HUES64 (cell line): ENCODE data around the gene EPHB2.

Experiments
- H3K27ac ChIP-seq: 2 replicates; pipeline ENCODE4 v1.7.0; 2013; ENCODE audit warnings: low read depth, low read length, inconsistent platforms
- H3K27me3 ChIP-seq: 2 replicates; pipeline ENCODE4 v1.6.1; 2013; ENCODE audit warnings: mild to moderate bottlenecking, low read length; ENCODE audit not compliant: insufficient read depth
- H3K36me3 ChIP-seq: 2 replicates; pipeline ENCODE4 v1.6.1; 2013; ENCODE audit warnings: mild to moderate bottlenecking, low read length; ENCODE audit not compliant: insufficient read depth
- H3K4me1 ChIP-seq: 2 replicates; pipeline ENCODE4 v1.6.1; 2013; ENCODE audit warnings: mild to moderate bottlenecking, low read length, moderate library complexity; ENCODE audit not compliant: insufficient read depth
- H3K4me3 ChIP-seq: 2 replicates; pipeline ENCODE4 v1.5.1; 2013; ENCODE audit warnings: mild to moderate bottlenecking, low read length, moderate library complexity
- H3K9ac ChIP-seq: 2 replicates; pipeline ENCODE4 v1.6.1; 2013; ENCODE audit warnings: mild to moderate bottlenecking, low read depth, low read length
- H3K9me3 ChIP-seq: 2 replicates; pipeline ENCODE4 v1.6.1; 2013; ENCODE audit warnings: low read depth, low read length; ENCODE audit not compliant: insufficient read depth
- WGBS: fragments of 150-250, 120-280 bp; methylation state at CpG from one replicate; pipeline ENCODE4 v1.1.7; 2013; ENCODE audit warnings: missing lambda C conversion rate; 5-methylcytosine and 5-hydroxymethylcytosine counted together

EPHB2 gene

GRCh38 chr1:22816067-22816775, 105.6 kb downstream of the EPHB2 start:
- Histone ChIP-seq H3K9me3 (no peaks in the 10 kb centered on the region), H3K4me3 (no peak overlapping the region), H3K9ac (no peak overlapping the region), H3K4me1 (no peaks in the 10 kb centered on the region), H3K27ac (no peak overlapping the region), H3K27me3 (no peaks in the 10 kb centered on the region), H3K36me3 (no peaks in the 10 kb centered on the region)
- WGBS = 92% methylated on average over 9 of the region's 9 CpGs

GRCh38 chr1:22816803-22817202, 106.2 kb downstream of the EPHB2 start:
- H3K4me1 ChIP-seq = no peaks in the 10 kb centered on the region
- H3K9me3 ChIP-seq = no peaks in the 10 kb centered on the region
- H3K36me3 ChIP-seq = no peaks in the 10 kb centered on the region
- no peak overlapping the region for H3K9ac ChIP-seq
- no peak overlapping the region for H3K27ac ChIP-seq
- H3K4me3 ChIP-seq = no peak overlapping the region
- WGBS = 81% methylated on average over 5 of the region's 5 CpGs
- H3K27me3 ChIP-seq = no peaks in the 10 kb centered on the region

DNA sequence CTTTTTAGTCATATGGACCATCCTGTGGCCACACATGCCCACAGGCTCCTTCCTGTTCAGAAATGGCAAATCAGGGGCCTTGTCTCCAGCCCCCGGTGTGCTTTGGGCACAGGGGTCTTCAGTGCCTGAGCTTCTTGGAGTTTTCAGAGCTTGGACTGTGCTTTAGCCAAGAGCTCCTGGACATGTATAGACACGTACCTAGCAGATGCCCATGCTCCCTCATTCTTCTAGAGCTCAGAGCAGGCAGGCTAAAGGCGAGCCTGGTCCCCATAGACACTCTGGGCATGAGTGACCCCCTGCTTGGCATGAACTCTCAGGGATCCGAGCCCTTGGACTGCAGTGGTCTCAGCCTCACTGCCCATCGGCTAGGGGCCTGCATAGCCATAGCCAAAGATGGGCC, 106.8 kb downstream of the EPHB2 start:
- Histone ChIP-seq H3K36me3 (no peaks in the 10 kb centered on the region), H3K4me3 (no peak overlapping the region), H3K9me3 (no peaks in the 10 kb centered on the region), H3K27ac (no peak overlapping the region), H3K9ac (no peak overlapping the region), H3K4me1 (no peaks in the 10 kb centered on the region), H3K27me3 (no peaks in the 10 kb centered on the region)
- WGBS = 88% methylated on average over 5 of the region's 5 CpGs

DNA sequence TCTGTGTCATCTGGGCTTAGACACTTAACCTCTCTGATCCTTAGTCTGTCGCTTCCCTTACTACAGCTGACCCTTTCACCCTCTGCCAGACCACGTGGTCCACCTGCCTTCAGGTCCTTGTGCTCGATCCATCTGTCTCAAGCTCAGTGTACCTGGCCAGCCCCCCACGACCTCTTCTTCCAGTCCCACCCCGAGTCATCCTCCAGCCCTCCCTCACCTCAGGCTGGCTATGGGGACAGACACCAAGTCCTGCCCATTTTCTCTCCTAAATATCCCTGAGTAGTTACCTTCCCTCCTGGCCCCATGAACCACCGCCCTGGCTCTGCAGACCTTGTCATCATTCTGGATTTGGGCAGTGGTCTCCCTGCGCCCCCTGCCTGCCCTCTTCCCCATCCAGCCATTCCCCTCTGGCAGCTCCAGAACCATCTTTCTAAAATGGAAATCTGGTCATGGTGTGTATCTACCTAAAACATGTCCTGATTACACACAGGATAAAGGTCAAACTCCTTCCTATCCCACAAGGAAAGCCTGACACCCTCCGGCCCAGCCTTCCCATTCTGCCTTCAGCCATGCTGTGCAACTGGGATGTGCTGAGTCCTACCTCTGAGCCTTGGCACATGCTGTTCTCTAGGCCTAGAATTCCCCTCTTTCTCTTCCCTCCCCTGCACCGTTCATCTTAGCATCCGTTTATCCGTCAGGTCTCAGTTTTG, 107.6 kb downstream of the EPHB2 start:
- Histone ChIP-seq H3K9me3 (no peaks in the 10 kb centered on the region), H3K27ac (no peak overlapping the region), H3K4me1 (no peaks in the 10 kb centered on the region), H3K4me3 (no peak overlapping the region), H3K9ac (no peak overlapping the region), H3K36me3 (no peaks in the 10 kb centered on the region), H3K27me3 (no peaks in the 10 kb centered on the region)
- 78% methylated on average over 11 of the region's 11 CpGs for WGBS

DNA sequence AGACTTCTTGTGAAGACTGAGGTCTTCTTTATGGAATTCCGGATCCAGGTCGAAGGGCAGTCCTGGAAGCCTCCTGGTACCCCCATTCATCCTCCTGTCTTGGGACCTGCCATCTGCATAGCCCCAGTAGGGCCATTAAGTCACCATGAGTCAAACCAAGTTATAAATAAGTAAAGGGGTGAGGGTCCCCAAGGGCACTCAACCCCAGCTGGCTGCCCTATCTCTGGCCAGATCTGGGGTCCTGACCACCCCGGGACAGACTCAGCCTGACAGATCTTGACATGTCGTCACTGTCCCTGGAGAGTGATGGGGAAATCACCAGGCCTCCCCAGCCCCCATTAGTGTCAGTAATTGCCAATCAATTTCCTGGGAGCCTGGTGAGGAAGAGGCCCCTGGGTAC, 108.7 kb downstream of the EPHB2 start:
- Histone ChIP-seq H3K27me3 (no peaks in the 10 kb centered on the region), H3K4me1 (no peaks in the 10 kb centered on the region), H3K9ac (no peak overlapping the region), H3K4me3 (no peak overlapping the region), H3K9me3 (no peaks in the 10 kb centered on the region), H3K27ac (no peak overlapping the region), H3K36me3 (no peaks in the 10 kb centered on the region)
- 96% methylated on average over 4 of the region's 4 CpGs for WGBS

DNA sequence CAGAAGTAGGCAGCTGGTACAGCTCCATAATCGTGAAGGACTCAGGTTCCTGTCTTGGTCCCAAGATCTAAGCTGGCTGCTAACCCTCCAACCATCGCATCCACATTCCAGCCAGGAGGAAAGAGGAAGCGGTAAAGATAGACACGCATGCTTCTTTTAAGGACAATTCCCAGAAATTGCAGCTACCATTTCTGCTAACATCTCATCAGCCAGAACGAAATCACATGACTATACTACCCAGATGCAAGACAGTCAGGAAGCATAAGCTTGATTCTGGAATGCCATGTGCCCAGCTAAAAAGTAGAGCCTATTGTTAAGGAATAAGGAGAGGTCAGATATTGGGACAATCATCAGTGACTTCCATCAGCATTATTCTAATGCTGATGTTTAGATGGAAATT, 110.4 kb downstream of the EPHB2 start:
- Histone ChIP-seq H3K9ac (no peak overlapping the region), H3K4me1 (peaks cover 1% of the 10 kb centered on the region; the same call in 1 of the 2 replicates), H3K27me3 (no peaks in the 10 kb centered on the region), H3K27ac (no peak overlapping the region), H3K9me3 (no peaks in the 10 kb centered on the region), H3K4me3 (no peak overlapping the region), H3K36me3 (no peaks in the 10 kb centered on the region)
- WGBS = 85% methylated on average over 4 of the region's 5 CpGs

GRCh38 chr1:22822371-22822770, 111.7 kb downstream of the EPHB2 start:
- peaks cover 14% of the 10 kb centered on the region for H3K4me1 ChIP-seq
- H3K9me3 ChIP-seq = no peaks in the 10 kb centered on the region
- H3K27ac ChIP-seq = no peak overlapping the region
- H3K36me3 ChIP-seq = no peaks in the 10 kb centered on the region
- H3K9ac ChIP-seq = no peak overlapping the region
- no peak overlapping the region for H3K4me3 ChIP-seq
- 92% methylated on average over 1 of the region's 1 CpG for WGBS
- H3K27me3 ChIP-seq = no peaks in the 10 kb centered on the region

DNA sequence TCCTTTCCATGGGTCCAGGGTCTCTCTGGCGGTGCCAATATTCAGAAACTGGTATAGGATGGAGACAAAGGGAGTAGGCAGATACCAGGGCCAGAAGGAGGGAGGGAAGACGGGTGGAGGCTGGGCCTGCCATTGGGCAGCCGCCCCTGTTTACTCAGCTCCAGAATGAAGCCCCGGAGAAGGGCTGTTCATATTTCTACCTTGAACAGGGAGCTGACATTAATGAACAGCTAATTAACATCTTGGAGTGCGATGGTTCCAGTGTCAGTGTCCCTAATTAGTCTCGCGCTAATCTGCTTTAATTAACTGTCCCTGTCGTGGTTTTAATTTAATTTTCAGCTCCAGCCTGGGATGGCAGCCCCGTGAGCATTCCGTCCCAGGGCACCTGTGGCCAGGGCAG, 113.8 kb downstream of the EPHB2 start:
- Histone ChIP-seq H3K36me3 (no peaks in the 10 kb centered on the region), H3K4me3 (no peak overlapping the region)
- 91% methylated on average over 10 of the region's 10 CpGs for WGBS

GRCh38 chr1:22824975-22825374, 114.3 kb downstream of the EPHB2 start:
- Histone ChIP-seq H3K9ac (no peak overlapping the region), H3K27ac (no peak overlapping the region), H3K9me3 (no peaks in the 10 kb centered on the region), H3K36me3 (no peaks in the 10 kb centered on the region), H3K4me3 (no peak overlapping the region), H3K4me1 (peaks cover 20% of the 10 kb centered on the region), H3K27me3 (no peaks in the 10 kb centered on the region)
- 95% methylated on average over 5 of the region's 5 CpGs for WGBS

More for the DNA sequence above, 113.8 kb downstream of the EPHB2 start:
- Histone ChIP-seq H3K27ac (no peak overlapping the region), H3K4me1 (peaks cover 20% of the 10 kb centered on the region), H3K9me3 (no peaks in the 10 kb centered on the region), H3K9ac (no peak overlapping the region), H3K27me3 (no peaks in the 10 kb centered on the region)

DNA sequence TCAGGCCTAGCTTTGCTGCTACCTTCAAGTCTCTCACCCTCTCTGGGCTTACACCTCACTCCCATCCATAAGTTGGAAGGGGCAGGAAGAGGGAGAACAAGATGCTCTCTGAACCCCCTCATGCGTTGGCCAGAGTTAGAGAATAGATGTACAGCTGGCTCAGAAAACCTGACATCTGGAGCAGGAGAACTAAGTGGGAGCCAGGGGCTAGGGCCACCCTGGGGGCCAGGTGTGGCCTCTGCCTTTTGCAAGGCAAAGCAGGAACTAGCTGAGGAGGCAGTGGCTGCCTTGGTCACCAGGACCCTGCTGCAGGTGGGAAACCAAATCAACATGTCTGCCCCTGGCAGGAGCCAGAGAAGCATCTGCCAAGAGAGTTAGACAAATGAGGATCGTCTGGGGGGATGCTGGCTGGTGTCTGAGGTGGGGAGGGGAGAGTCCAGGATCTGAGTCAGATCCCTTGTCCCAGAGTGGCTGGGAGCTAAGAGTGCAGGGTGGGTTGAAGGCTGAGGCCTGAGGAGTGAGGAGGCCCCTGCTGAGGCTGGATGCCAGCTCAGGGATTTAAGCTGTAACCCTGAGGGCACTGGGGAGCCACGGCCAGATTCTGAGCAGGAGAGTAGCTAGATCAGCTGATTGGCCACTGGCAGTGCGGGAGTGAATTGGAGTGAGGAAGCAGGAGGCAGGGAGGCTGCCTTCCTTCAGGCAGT, 115.0 kb downstream of the EPHB2 start:
- Histone ChIP-seq H3K9ac (no peak overlapping the region), H3K27ac (no peak overlapping the region)
- WGBS = 74% methylated on average over 4 of the region's 4 CpGs

More for the DNA sequence above, 115.0 kb downstream of the EPHB2 start:
- H3K4me1 ChIP-seq = peaks cover 20% of the 10 kb centered on the region
- H3K27me3 ChIP-seq = no peaks in the 10 kb centered on the region
- H3K4me3 ChIP-seq = no peak overlapping the region
- no peaks in the 10 kb centered on the region for H3K9me3 ChIP-seq
- H3K36me3 ChIP-seq = no peaks in the 10 kb centered on the region
